MM.1S (cell line): ENCODE data around the gene TSPAN5.

ENCODE experiments used
- CTCF ChIP-seq: fragments of 300-600 bp; sonication (generic); IDR thresholded peaks from 2 replicates; pipeline ENCODE4 v1.5.1; 2016; ENCODE audit warnings: antibody characterized with exemption, low read length, mixed read lengths
- EZH2 ChIP-seq: fragments of 300-600 bp; sonication (generic); optimal IDR thresholded peaks from 2 replicates; pipeline ENCODE3; 2017; ENCODE audit warnings: low read depth, mild to moderate bottlenecking, antibody characterized with exemption, low read length, mixed read lengths

- TF ChIP-seq CTCF (no peak), EZH2 (no peak)
These were observed 223.6 kb downstream of the TSPAN5 start for GRCh38 chr4:98434816-98435215.
